ENCODE results near the gene SGMS1.

GRCh38 chr10:50648935-50649227 lies 25.1 kb upstream of the SGMS1 start:
- no peak for TF ChIP-seq CTCF (IDR thresholded peaks at IDR 0.05)
- no peak for TF ChIP-seq POLR2A (IDR thresholded peaks at IDR 0.05; ENCODE audit: low read length)
- no peak for TF ChIP-seq RFX5 (IDR thresholded peaks at IDR 0.05)
- TF ChIP-seq RCOR1 (IDR thresholded peaks at IDR 0.05; ENCODE audit: low read depth, low read length), result no peak
- TF ChIP-seq REST (IDR thresholded peaks at IDR 0.05), result no peak
- no peak for TF ChIP-seq BCL3 (IDR thresholded peaks at IDR 0.05)
- no peak for TF ChIP-seq POLR2AphosphoS2 (conservative IDR thresholded peaks at IDR 0.05; ENCODE audit: low read length)
- no peak for TF ChIP-seq GATA3 (IDR thresholded peaks at IDR 0.05; ENCODE audit: borderline replicate concordance)
- TF ChIP-seq JUNB (IDR thresholded peaks at IDR 0.05), result no peak

All from A549 (cell line).